ENCODE results near the gene NAT14.
A peak's percentile ranks its signal among the peaks of the same experiment; 100 is the strongest.
"Not testable (repeated sequence)": the region's sequence is repeated elsewhere in the genome, so short reads cannot be mapped to it uniquely, and the experiment has no call there.

The NAT14 gene

GRCh38 chr19:55495646-55496349 is 10.8 kb downstream of the NAT14 start:
- H3K36me3 Mint-ChIP-seq (ENCODE audit: low read depth) = no peaks in the 10 kb centered on the region
- H3K4me1 Mint-ChIP-seq (ENCODE audit: low read depth) = no peaks in the 10 kb centered on the region
- no peaks in the 10 kb centered on the region for H3K27me3 Mint-ChIP-seq (ENCODE audit: low read depth)
- H3K4me3 Mint-ChIP-seq = no peak overlapping the region
- H3K27ac Mint-ChIP-seq = no peak overlapping the region
- H3K9me3 Mint-ChIP-seq = no peaks in the 10 kb centered on the region

GRCh38 chr19:55496820-55497219 is 11.8 kb downstream of the NAT14 start:
- not testable (repeated sequence) for H3K27me3 Mint-ChIP-seq (ENCODE audit: low read depth); H3K4me3 Mint-ChIP-seq; H3K4me1 Mint-ChIP-seq (ENCODE audit: low read depth); H3K27ac Mint-ChIP-seq; H3K36me3 Mint-ChIP-seq (ENCODE audit: low read depth); H3K9me3 Mint-ChIP-seq

GRCh38 chr19:55497763-55498162 is 12.8 kb downstream of the NAT14 start:
- H3K36me3 Mint-ChIP-seq (ENCODE audit: low read depth) = peaks cover 2% of the 10 kb centered on the region
- H3K9me3 Mint-ChIP-seq = no peaks in the 10 kb centered on the region
- H3K27ac Mint-ChIP-seq = no peak overlapping the region
- H3K4me3 Mint-ChIP-seq = no peak overlapping the region
- H3K4me1 Mint-ChIP-seq (ENCODE audit: low read depth) = peaks cover 8% of the 10 kb centered on the region
- no peaks in the 10 kb centered on the region for H3K27me3 Mint-ChIP-seq (ENCODE audit: low read depth)

- Mint-ChIP-seq H3K4me3 (no peak overlapping the region), H3K27ac (no peak overlapping the region)
Measured at GRCh38 chr19:55498246-55498840, 13.4 kb downstream of the NAT14 start.

GRCh38 chr19:55500368-55500952 is 15.5 kb downstream of the NAT14 start:
- H3K36me3 Mint-ChIP-seq (ENCODE audit: low read depth) = peaks cover 4% of the 10 kb centered on the region
- H3K4me3 Mint-ChIP-seq = no peak overlapping the region
- H3K27ac Mint-ChIP-seq = no peak overlapping the region
- peaks cover 15% of the 10 kb centered on the region for H3K4me1 Mint-ChIP-seq (ENCODE audit: low read depth)
- peaks cover 4% of the 10 kb centered on the region for H3K9me3 Mint-ChIP-seq
- H3K27me3 Mint-ChIP-seq (ENCODE audit: low read depth) = no peaks in the 10 kb centered on the region

More at GRCh38 chr19:55498246-55498840, 13.4 kb downstream of the NAT14 start:
- H3K27me3 Mint-ChIP-seq (ENCODE audit: low read depth) = no peaks in the 10 kb centered on the region
- peaks cover 11% of the 10 kb centered on the region for H3K4me1 Mint-ChIP-seq (ENCODE audit: low read depth)
- peaks cover 4% of the 10 kb centered on the region for H3K36me3 Mint-ChIP-seq (ENCODE audit: low read depth)
- H3K9me3 Mint-ChIP-seq = peaks cover 4% of the 10 kb centered on the region

GRCh38 chr19:55502197-55502952 is 17.4 kb downstream of the NAT14 start:
- peaks cover 15% of the 10 kb centered on the region for H3K4me1 Mint-ChIP-seq (ENCODE audit: low read depth)
- H3K27me3 Mint-ChIP-seq (ENCODE audit: low read depth) = no peaks in the 10 kb centered on the region
- peak overlapping the region; percentile 24 for H3K27ac Mint-ChIP-seq
- peaks cover 4% of the 10 kb centered on the region for H3K36me3 Mint-ChIP-seq (ENCODE audit: low read depth)
- peaks cover 4% of the 10 kb centered on the region for H3K9me3 Mint-ChIP-seq
- H3K4me3 Mint-ChIP-seq = peak overlapping the region; percentile 2

- Mint-ChIP-seq H3K4me1 (ENCODE audit: low read depth) (peaks cover 15% of the 10 kb centered on the region), H3K9me3 (peaks cover 4% of the 10 kb centered on the region), H3K4me3 (peak overlapping the region; percentile 78), H3K27ac (peak overlapping the region; percentile 57), H3K27me3 (ENCODE audit: low read depth) (no peaks in the 10 kb centered on the region), H3K36me3 (ENCODE audit: low read depth) (peaks cover 4% of the 10 kb centered on the region)
Measured at GRCh38 chr19:55503157-55503501, 18.1 kb downstream of the NAT14 start.

GRCh38 chr19:55503502-55504251 is 18.7 kb downstream of the NAT14 start:
- Mint-ChIP-seq H3K36me3 (ENCODE audit: low read depth) (peaks cover 4% of the 10 kb centered on the region), H3K4me3 (peak overlapping the region; percentile 78), H3K27ac (peak overlapping the region; percentile 57), H3K4me1 (ENCODE audit: low read depth) (peaks cover 15% of the 10 kb centered on the region), H3K27me3 (ENCODE audit: low read depth) (no peaks in the 10 kb centered on the region), H3K9me3 (peaks cover 4% of the 10 kb centered on the region)

GRCh38 chr19:55504252-55504603 is 19.2 kb downstream of the NAT14 start:
- no peak overlapping the region for H3K27ac Mint-ChIP-seq
- peaks cover 4% of the 10 kb centered on the region for H3K36me3 Mint-ChIP-seq (ENCODE audit: low read depth)
- H3K27me3 Mint-ChIP-seq (ENCODE audit: low read depth) = peaks cover 4% of the 10 kb centered on the region
- peaks cover 15% of the 10 kb centered on the region for H3K4me1 Mint-ChIP-seq (ENCODE audit: low read depth)
- peaks cover 4% of the 10 kb centered on the region for H3K9me3 Mint-ChIP-seq
- H3K4me3 Mint-ChIP-seq = peak overlapping the region; percentile 78

GRCh38 chr19:55504981-55505380 is 20.0 kb downstream of the NAT14 start:
- Mint-ChIP-seq H3K27me3 (ENCODE audit: low read depth) (peaks cover 5% of the 10 kb centered on the region), H3K9me3 (peaks cover 4% of the 10 kb centered on the region), H3K27ac (no peak overlapping the region), H3K4me3 (no peak overlapping the region), H3K36me3 (ENCODE audit: low read depth) (peaks cover 4% of the 10 kb centered on the region), H3K4me1 (ENCODE audit: low read depth) (peaks cover 15% of the 10 kb centered on the region)

- H3K4me3 Mint-ChIP-seq = no peak overlapping the region
- H3K36me3 Mint-ChIP-seq (ENCODE audit: low read depth) = peaks cover 2% of the 10 kb centered on the region
- H3K27me3 Mint-ChIP-seq (ENCODE audit: low read depth) = peaks cover 5% of the 10 kb centered on the region
- no peak overlapping the region for H3K27ac Mint-ChIP-seq
- peaks cover 7% of the 10 kb centered on the region for H3K4me1 Mint-ChIP-seq (ENCODE audit: low read depth)
- H3K9me3 Mint-ChIP-seq = peaks cover 2% of the 10 kb centered on the region
Measured at GRCh38 chr19:55508120-55508519, 23.1 kb downstream of the NAT14 start.

- H3K4me3 Mint-ChIP-seq = peak overlapping the region; percentile 78
- H3K36me3 Mint-ChIP-seq (ENCODE audit: low read depth) = no peaks in the 10 kb centered on the region
- peak overlapping the region; percentile 73 for H3K27ac Mint-ChIP-seq
- no peaks in the 10 kb centered on the region for H3K9me3 Mint-ChIP-seq
- H3K27me3 Mint-ChIP-seq (ENCODE audit: low read depth) = no peaks in the 10 kb centered on the region
- peaks cover 2% of the 10 kb centered on the region for H3K4me1 Mint-ChIP-seq (ENCODE audit: low read depth)
Measured at GRCh38 chr19:55516878-55517620, 32.1 kb downstream of the NAT14 start.

GRCh38 chr19:55519451-55520311 is 34.7 kb downstream of the NAT14 start:
- Mint-ChIP-seq H3K36me3 (ENCODE audit: low read depth) (no peaks in the 10 kb centered on the region), H3K4me1 (ENCODE audit: low read depth) (peaks cover 2% of the 10 kb centered on the region), H3K9me3 (no peaks in the 10 kb centered on the region), H3K27me3 (ENCODE audit: low read depth) (no peaks in the 10 kb centered on the region), H3K4me3 (no peak overlapping the region), H3K27ac (no peak overlapping the region)
